HG03039 (cell line): ENCODE data around the gene PAXIP1.
"Not testable (repeated sequence)": the region's sequence is repeated elsewhere in the genome, so short reads cannot be mapped to it uniquely, and the experiment has no call there.

Experiments used
- ATAC-seq: cut with Tn5 transposase; IDR thresholded peaks from one replicate; pipeline ENCODE4 v1.9.1; 2021; ENCODE audit warnings: mild to moderate bottlenecking, moderate library complexity; ENCODE audit not compliant: unreplicated experiment

PAXIP1 gene, protein sequence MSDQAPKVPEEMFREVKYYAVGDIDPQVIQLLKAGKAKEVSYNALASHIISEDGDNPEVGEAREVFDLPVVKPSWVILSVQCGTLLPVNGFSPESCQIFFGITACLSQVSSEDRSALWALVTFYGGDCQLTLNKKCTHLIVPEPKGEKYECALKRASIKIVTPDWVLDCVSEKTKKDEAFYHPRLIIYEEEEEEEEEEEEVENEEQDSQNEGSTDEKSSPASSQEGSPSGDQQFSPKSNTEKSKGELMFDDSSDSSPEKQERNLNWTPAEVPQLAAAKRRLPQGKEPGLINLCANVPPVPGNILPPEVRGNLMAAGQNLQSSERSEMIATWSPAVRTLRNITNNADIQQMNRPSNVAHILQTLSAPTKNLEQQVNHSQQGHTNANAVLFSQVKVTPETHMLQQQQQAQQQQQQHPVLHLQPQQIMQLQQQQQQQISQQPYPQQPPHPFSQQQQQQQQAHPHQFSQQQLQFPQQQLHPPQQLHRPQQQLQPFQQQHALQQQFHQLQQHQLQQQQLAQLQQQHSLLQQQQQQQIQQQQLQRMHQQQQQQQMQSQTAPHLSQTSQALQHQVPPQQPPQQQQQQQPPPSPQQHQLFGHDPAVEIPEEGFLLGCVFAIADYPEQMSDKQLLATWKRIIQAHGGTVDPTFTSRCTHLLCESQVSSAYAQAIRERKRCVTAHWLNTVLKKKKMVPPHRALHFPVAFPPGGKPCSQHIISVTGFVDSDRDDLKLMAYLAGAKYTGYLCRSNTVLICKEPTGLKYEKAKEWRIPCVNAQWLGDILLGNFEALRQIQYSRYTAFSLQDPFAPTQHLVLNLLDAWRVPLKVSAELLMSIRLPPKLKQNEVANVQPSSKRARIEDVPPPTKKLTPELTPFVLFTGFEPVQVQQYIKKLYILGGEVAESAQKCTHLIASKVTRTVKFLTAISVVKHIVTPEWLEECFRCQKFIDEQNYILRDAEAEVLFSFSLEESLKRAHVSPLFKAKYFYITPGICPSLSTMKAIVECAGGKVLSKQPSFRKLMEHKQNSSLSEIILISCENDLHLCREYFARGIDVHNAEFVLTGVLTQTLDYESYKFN

DNA sequence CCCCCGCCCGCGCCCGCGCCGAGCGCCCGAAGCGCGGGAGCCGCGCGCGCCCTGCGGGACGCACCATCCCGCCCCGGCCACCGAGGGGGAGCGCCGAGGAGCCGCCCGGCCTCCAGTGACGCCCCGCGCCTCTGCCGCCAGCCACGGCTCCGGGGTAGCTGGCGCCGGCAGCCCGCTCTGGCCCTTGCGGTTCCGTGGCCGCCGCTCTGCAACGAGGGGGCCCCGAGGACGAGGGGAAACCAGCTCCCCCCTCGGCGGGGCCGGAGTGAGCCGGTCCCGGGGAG is at the start of gene PAXIP1:
PAXIP1 (minus strand) TSS at position 33 of the 284 bp plus-strand sequence. CDS start 195 bp downstream, outside the sequence.
- ATAC-seq, result peak; percentile 54

- ATAC-seq, result no peak
Observed at GRCh38 chr7:155051355-155051754, 48.4 kb upstream of the PAXIP1 start.

DNA sequence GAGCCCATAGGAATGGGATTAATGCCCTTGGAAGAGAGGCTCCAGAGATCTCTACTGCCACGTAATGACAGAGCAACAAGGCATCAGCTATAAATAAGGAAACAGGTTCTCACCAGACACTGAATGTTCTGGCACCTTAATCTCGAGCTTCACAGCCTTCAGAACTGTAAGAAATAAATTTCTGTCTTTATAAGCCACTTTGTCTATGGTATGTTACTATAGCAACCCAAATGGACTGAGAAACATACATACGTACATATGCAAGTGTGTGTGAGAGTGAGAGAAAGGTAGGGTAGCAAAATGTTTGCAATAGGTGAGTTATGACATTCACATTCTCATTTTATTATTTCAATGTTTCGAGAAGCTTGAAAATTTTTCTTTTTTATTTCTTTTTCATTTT is 45.1 kb upstream of the PAXIP1 start:
- no peak for ATAC-seq

- no peak for ATAC-seq
Observed at GRCh38 chr7:155043756-155044155, 40.8 kb upstream of the PAXIP1 start.

- ATAC-seq, result no peak
Observed at GRCh38 chr7:155038335-155038734, 35.4 kb upstream of the PAXIP1 start.

GRCh38 chr7:155034495-155034894 is 31.6 kb upstream of the PAXIP1 start:
- ATAC-seq, result not testable (repeated sequence)

- ATAC-seq, result no peak
Observed at GRCh38 chr7:155032978-155033377, 30.1 kb upstream of the PAXIP1 start.

DNA sequence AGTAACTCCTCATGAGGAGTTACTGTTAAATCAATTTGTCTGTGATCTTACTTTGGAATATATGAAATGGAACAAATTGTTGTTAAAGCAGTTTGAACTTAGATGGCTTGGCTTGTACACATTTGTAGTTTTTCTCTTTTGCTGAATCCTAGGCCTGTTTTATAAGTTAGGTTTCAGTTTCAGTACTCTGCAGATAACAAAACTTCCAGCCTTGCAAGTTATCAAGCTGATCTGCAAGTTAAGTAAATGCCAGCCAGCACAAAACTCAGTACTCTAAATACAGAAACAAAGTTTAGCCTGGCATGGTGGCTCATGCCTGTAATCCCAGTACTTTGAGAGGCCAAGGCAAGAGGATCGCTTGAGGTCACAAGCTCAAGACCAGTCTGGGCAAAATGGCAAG is 25.0 kb upstream of the PAXIP1 start:
- ATAC-seq, result no peak

DNA sequence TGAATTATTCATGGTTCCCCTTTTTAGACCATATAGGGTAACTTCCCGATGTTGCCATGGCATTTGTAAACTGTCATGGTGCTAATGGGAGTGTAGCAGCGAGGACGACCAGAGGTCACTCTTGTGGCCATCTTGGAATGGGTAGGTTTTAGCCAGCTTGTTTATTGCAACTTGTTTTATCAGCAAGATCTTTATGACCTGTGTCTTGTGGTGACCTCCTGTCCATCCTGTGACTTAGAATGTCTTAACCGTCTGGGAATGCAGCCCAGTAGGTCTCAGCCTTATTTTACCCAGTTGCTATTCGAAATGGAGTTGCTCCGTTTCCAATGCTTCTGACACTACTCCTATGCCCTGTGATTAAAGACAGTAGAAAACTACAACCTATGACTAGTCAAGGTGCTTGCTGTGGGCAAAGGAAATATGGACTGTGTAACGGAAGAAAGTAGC is 18.8 kb upstream of the PAXIP1 start:
- no peak for ATAC-seq

DNA sequence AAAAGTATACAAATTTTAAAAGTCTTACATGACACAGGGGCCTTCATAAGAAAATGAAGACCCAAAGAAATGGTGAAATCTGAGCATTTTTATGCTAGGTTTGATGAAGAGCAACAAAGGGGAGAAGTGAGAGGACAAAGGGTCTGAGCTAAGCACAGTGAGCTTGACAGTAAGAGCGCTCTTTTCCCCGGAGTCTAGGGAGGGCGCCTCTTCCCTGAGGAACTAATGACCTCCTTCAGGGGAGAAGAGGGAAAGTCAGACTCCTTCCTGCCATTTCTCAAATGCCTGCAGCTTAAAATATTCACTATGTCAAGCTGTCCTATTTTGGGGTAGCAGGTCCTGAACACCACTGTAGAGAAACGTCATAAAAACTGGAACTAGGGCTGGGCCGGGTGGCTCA is 18.1 kb upstream of the PAXIP1 start:
- no peak for ATAC-seq

DNA sequence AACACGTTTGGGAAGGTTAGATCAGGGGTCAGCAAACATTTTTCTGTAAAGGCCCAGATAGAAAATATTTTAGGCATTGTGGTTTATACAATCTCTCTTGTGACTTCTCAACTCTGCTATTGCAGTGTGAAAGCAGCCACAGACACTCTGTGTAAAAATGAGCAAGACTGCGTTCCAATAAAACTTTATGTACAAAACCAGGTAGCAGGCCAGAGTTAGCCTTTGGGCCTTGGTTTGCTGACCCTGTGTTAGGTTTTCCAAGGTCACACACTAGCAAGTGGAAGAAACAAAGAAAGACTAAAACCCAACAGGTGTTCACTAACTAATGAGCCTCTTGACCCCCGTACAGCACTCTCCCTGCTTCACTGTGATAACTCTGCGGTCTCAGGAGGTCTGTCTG is 14.9 kb upstream of the PAXIP1 start:
- no peak for ATAC-seq

DNA sequence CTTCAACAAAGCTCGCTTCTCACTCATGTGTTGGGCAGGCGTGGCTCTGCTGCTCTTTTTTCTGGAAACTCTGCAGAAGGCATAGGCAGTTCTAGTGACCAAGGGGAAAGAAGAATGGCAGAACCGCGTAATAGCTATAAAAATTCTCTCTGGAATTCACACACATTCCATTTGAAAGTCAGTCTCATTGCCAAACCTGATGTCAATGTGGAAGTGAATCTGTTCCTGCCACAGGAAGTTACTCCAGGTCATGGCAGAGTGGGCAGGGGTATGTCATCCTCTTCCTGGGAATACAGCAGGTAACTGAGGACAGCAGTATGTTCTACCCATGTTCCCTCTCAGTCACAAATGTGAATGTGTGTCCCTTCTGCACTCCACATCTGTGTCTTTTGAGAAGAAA is 8.2 kb upstream of the PAXIP1 start:
- no peak for ATAC-seq

DNA sequence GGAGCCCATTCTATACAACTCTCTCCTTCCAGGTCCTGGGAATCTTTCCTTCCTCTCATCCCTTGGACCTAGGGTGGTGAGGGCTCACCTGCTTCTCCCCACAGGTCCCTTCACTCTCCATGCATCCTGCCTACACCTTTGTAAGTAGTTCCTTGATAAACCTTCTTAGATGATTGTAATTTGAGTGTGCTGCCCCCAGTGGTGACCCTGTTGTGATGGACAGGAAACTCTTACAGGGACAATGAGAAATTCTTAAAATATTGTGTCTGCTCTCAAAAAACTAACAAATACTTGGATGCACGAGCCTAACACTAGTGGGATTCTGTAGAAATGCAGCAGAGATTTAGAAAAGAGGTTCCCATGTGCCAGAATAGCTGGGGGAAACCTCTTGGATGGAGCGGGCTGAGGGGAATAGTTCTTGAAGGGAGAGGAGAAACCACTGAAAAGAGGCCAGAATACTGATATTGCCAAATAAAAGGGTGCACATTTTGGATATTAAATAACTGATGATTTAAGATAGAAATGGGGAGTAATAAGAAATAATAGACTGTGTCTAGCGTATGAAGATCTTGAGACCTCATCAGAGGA is 6.7 kb upstream of the PAXIP1 start:
- no peak for ATAC-seq

DNA sequence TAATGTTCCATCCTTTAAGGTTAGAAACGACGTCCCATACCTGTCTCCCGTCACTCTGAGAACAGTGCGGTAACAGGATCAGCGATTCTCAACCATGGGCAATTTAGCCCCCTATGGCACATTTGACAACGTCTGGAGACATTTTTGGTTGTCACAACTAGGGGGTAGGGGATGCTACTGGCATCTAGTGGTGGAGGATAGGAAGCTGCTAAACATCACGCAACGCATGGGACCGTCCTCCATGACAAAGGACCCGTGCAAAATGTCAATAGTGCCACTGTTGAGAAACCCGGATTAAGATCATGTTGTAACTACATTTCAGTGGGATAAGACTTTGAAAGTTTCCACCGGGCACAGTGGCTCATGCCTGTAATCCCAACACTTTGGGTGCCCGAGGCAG is 5.0 kb upstream of the PAXIP1 start:
- ATAC-seq, result no peak

DNA sequence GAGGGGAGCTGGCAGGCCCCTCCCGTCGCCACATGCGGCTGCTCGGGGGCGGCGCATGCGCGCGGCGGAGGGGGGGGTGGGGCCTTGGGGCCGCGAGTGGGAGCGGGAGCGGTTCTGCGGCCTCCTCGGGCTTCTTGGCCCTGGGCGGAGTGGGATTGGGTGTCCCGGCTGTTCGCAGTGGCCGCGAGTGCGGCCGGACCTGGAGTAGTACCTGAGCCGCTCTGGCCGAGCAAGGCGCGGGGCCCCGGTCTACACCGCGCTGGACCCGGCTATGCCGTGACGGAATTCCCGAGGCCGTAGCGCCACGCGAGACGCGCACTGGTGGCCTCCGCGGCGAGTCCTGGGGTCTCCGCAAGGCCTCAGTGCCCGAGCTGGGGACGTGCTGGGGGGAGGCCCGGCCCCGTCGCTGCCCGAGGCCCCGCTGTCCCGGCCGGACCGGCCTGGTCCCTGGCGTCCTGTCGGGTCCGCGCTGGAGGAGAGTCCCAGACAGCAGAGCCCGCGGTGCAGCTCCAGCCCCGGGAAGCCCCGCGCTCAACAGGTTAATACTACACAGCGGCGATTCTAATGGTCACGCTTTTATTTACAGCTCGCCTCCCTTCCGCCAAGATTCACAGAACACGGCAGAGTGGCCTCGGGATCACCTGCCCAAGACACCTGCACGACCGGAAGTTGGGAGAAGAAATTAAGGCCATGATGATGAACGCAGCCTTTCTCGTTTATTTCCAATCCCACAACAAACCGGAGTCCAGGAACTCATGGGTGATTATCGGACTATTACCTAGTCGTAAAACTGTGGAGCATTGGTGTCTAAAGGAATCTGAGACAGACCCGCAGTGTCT is 671 bp upstream of the PAXIP1 start:
- ATAC-seq, result peak; percentile 51

- peak; percentile 29 for ATAC-seq
Observed at GRCh38 chr7:155002411-155003091, 373 bp downstream of the PAXIP1 start.

GRCh38 chr7:155001756-155002410 is 1.0 kb downstream of the PAXIP1 start:
- peak; percentile 7 for ATAC-seq

- ATAC-seq, result no peak
Observed at GRCh38 chr7:155000795-155001194, 2.1 kb downstream of the PAXIP1 start.

DNA sequence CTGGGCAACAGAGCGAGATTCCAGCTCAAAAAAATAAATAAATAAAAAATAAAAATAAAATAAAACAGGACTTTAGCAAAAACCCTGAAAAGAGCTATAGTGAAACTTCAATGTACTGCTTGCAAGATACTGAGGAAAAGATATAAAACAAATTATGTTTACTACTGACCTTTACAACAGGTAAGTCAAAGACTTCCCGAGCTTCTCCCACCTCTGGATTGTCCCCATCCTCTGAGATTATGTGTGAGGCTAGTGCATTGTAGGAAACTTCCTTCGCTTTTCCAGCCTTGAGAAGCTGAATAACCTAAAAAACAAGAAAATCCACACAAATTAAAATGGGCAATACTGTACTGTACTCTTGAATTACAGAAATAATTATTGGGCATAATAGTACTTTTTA is 4.4 kb downstream of the PAXIP1 start:
- no peak for ATAC-seq
